Esophagus muscularis mucosa (tissue), 4 donors: ENCODE measurements around the gene BAAT. TPM values are rescaled to one million over a fixed set of nuclear protein-coding genes. Genes with fewer than 3 reads are reported as not detected.

Experiments used
- DNase-seq: peaks from one replicate; pipeline ENCODE4 v3.0.0-alpha.2; 2017; ENCODE audit errors: extremely low spot score
- H3K27ac ChIP-seq, 4 donors: fragments of 200-600 bp; sonication (generic); replicated peaks in 1 of 4; 1 replicate in 3 of 4; 2 replicates in 1 of 4; pipeline ENCODE4 v1.5.1; 2016 to 2019; ENCODE audit warnings: mild to moderate bottlenecking in 1 of 4
- H3K27me3 ChIP-seq, 4 donors: fragments of 200-600 bp; sonication (generic); one replicate each; pipeline versions ENCODE4 v1.5.1 to v1.6.0; 2016 to 2019
- H3K36me3 ChIP-seq, 4 donors: fragments of 200-600 bp; sonication (generic); one replicate each; pipeline ENCODE4 v1.5.1; 2016 to 2019
- H3K4me1 ChIP-seq, 4 donors: fragments of 200-600 bp; sonication (generic); one replicate each; pipeline ENCODE4 v1.5.1; 2016 to 2019
- H3K4me3 ChIP-seq, 4 donors: fragments of 200-600 bp; sonication (generic); 1 replicate in 2 of 4; 2 replicates in 2 of 4; pipeline ENCODE4 v1.5.1; 2016 to 2019; ENCODE audit warnings: mild to moderate bottlenecking in 4 of 4, moderate library complexity in 1 of 4
- H3K9me3 ChIP-seq, 4 donors: fragments of 200-600 bp; sonication (generic); 1 replicate in 3 of 4; 2 replicates in 1 of 4; pipeline ENCODE4 v1.5.1; 2016 to 2019
- CTCF ChIP-seq, 3 experiments: fragments of 200-600 bp in 2 of 3; fragments of 450-650 bp in 1 of 3; sonication (generic) in 2 of 3; IDR thresholded peaks; one replicate each; pipeline ENCODE4 v1.5.1; 2017 to 2019; ENCODE audit warnings: antibody characterized with exemption in 3 of 3, mild to moderate bottlenecking in 2 of 3, moderate library complexity in 1 of 3
- EP300 ChIP-seq: sonication (generic); formaldehyde crosslinking; IDR thresholded peaks from one replicate; pipeline ENCODE4 v1.6.1; 2017; ENCODE audit warnings: antibody characterized with exemption
- POLR2A ChIP-seq: fragments of 450-650 bp; IDR thresholded peaks from one replicate; pipeline ENCODE4 v1.6.1; 2017; ENCODE audit warnings: antibody characterized with exemption, moderate library complexity, mild to moderate bottlenecking, low read depth
- POLR2AphosphoS5 ChIP-seq, 2 donors: sonication (generic); formaldehyde crosslinking; IDR thresholded peaks; one replicate each; pipeline ENCODE4 v1.6.1; 2017; ENCODE audit warnings: antibody characterized with exemption in 2 of 2
- WGBS: methylation state at CpG from one replicate; pipeline ENCODE4 v1.1.5; 2018; 5-methylcytosine and 5-hydroxymethylcytosine counted together
- intact Hi-C: fragments of 100-400 bp; cut with DNase I; formaldehyde crosslinking; loops from one replicate; pipeline ENCODE4 v1.15.1; 2023
- total RNA-seq, 4 donors: library from RNA; depleted of rRNA; stranded (reverse); fragments of >200 nt; gene quantifications; one replicate each; pipeline versions ENCODE4 v1.1.0 to v1.2.1, GENCODE V29; 2016

BAAT gene
- total RNA-seq, 4 donors from 2014 or later, result not detected

GRCh38 chr9:101428909-101429308 lies 44.1 kb upstream of the BAAT start:
- no peak for DNase-seq
- H3K36me3 ChIP-seq, result no peaks in the 10 kb centered on the region
- H3K4me3 ChIP-seq, result no peak overlapping the region
- H3K9me3 ChIP-seq, result no peaks in the 10 kb centered on the region
- no peak overlapping the region for H3K27ac ChIP-seq
- intact Hi-C loops, result no loop called here
- TF ChIP-seq POLR2AphosphoS5 (IDR thresholded peaks at IDR 0.05) (no peak), CTCF (IDR thresholded peaks at IDR 0.05) (no peak), EP300 (no peak), POLR2A (no peak)
- H3K27me3 ChIP-seq, result no peaks in the 10 kb centered on the region
- whole genome bisulfite sequencing, result 52% methylated on average over 3 of the region's 3 CpGs
- H3K4me1 ChIP-seq, result no peaks in the 10 kb centered on the region

- H3K9me3 ChIP-seq, result no peaks in the 10 kb centered on the region
- H3K36me3 ChIP-seq, result no peaks in the 10 kb centered on the region
- intact Hi-C loops, result no loop called here
- no peak for TF ChIP-seq EP300
- TF ChIP-seq POLR2AphosphoS5 (IDR thresholded peaks at IDR 0.05), result no peak
- no peak for TF ChIP-seq POLR2A
- TF ChIP-seq CTCF (IDR thresholded peaks at IDR 0.05), result no peak
- 87% methylated on average over 3 of the region's 3 CpGs for WGBS
- no peak overlapping the region for H3K4me3 ChIP-seq
- no peaks in the 10 kb centered on the region for H3K27me3 ChIP-seq
- no peak overlapping the region for H3K27ac ChIP-seq
- DNase-seq, result no peak
- no peaks in the 10 kb centered on the region for H3K4me1 ChIP-seq
Observed at GRCh38 chr9:101427957-101428655, 43.3 kb upstream of the BAAT start.

- TF ChIP-seq EP300 (no peak), POLR2A (no peak), POLR2AphosphoS5 (IDR thresholded peaks at IDR 0.05) (no peak), CTCF (IDR thresholded peaks at IDR 0.05) (no peak)
- no peak overlapping the region for H3K4me3 ChIP-seq
- no peaks in the 10 kb centered on the region for H3K9me3 ChIP-seq
- intact Hi-C loops, result no loop called here
- H3K27ac ChIP-seq, result no peak overlapping the region
- no peak for DNase-seq
- no peaks in the 10 kb centered on the region for H3K4me1 ChIP-seq
- H3K27me3 ChIP-seq, result no peaks in the 10 kb centered on the region
- no peaks in the 10 kb centered on the region for H3K36me3 ChIP-seq
- WGBS, result 93% methylated on average over 8 of the region's 8 CpGs
Observed at GRCh38 chr9:101427358-101427757, 42.6 kb upstream of the BAAT start.

GRCh38 chr9:101421653-101422065 lies 36.9 kb upstream of the BAAT start:
- 76% methylated on average over 5 of the region's 5 CpGs for WGBS
- no peak overlapping the region for H3K4me3 ChIP-seq
- DNase-seq, result no peak
- intact Hi-C loops, result no loop called here
- H3K27ac ChIP-seq, result no peak overlapping the region
- H3K9me3 ChIP-seq, result peaks cover 0 to 26% (median 22%) of the 10 kb centered on the region in 4 donors
- H3K36me3 ChIP-seq, result no peaks in the 10 kb centered on the region
- no peaks in the 10 kb centered on the region for H3K4me1 ChIP-seq
- no peak for TF ChIP-seq POLR2A
- no peak for TF ChIP-seq EP300
- no peak for TF ChIP-seq POLR2AphosphoS5 (IDR thresholded peaks at IDR 0.05)
- no peak for TF ChIP-seq CTCF (IDR thresholded peaks at IDR 0.05)
- H3K27me3 ChIP-seq, result no peaks in the 10 kb centered on the region

GRCh38 chr9:101419863-101420262 lies 35.1 kb upstream of the BAAT start:
- Histone ChIP-seq H3K27ac (no peak overlapping the region), H3K36me3 (peaks cover 0 to 3% (median 0%) of the 10 kb centered on the region in 4 donors), H3K9me3 (peaks cover 0 to 39% (median 31%) of the 10 kb centered on the region in 4 donors), H3K4me1 (no peaks in the 10 kb centered on the region), H3K27me3 (no peaks in the 10 kb centered on the region), H3K4me3 (no peak overlapping the region)
- intact Hi-C loops, result no loop called here
- DNase-seq, result no peak
- 87% methylated on average over 2 of the region's 2 CpGs for WGBS
- TF ChIP-seq POLR2A (no peak), EP300 (no peak), POLR2AphosphoS5 (IDR thresholded peaks at IDR 0.05) (no peak), CTCF (IDR thresholded peaks at IDR 0.05) (no peak)
